Fibroblast of skin of left quadriceps (primary cell): ENCODE measurements around the gene RNMT.
A peak's percentile ranks its signal among the peaks of the same experiment; 100 is the strongest.

Experiments
- DNase-seq, 2 experiments: peaks; one replicate each; pipeline ENCODE4 v3.0.0-alpha.2; 2013; ENCODE audit warnings: low read depth in 2 of 2

RNMT gene

DNA sequence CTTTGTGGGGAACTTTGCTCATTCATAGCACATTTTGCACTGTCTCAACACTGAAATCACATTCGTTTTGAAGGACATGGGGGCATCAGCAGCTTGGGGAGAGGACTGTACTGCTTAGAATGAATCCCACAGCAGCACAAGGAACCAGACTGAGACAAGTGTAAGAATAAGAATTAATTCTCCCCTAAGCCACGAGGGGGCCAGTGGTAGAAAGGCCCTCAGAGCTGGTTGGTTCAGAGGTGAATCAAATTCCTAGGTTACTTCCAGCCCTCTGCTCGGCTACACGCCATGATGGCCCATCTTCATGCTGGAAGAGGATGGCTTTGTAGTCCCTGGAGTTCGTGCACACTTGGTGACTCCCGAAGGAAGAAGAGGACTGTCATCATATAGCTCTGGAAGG lies 85.5 kb downstream of the RNMT start:
- no peak for DNase-seq

DNA sequence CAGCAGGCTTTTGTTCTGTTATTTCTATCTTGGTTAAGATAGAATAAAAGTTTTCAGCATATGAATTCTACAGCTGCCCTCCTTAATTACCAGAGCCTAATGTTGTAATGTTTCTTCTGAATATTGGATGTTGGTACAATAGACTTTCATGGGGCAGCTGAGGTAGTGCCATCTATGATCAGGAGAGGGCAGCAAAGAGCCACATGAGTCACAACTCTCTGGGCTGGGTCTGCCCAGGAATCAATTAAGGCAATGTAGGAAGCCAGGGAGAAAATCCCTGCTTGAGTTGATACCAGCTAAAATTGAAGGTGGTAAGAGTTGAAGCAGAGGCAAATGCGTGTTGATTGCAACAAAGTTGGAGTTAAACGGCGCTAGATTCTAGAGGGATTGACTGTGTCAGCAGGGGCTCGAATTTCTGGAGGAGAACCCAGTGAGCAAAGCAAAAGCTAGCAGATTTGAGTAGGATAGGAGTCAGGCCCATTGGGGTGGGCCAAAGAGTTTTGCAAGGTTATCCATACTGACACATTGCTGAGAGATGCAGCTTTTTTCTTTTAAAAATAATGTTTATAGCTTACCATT lies 86.9 kb downstream of the RNMT start:
- peak; percentile 15 to 16 for DNase-seq
